ENCODE data around the gene PTK7.
"Not testable (repeated sequence)": the region's sequence is repeated elsewhere in the genome, so short reads cannot be mapped to it uniquely, and the experiment has no call there.

PTK7 gene

GRCh38 chr6:43120101-43120763 is 44.1 kb downstream of the PTK7 start:
- no peak for FAIRE-seq

- FAIRE-seq = no peak
Measured at GRCh38 chr6:43120944-43121913, 45.1 kb downstream of the PTK7 start.

- no peak for FAIRE-seq
Measured at GRCh38 chr6:43122146-43122545, 46.0 kb downstream of the PTK7 start.

- no peak for FAIRE-seq
Measured at GRCh38 chr6:43123461-43124314, 47.6 kb downstream of the PTK7 start.

- FAIRE-seq = no peak
Measured at GRCh38 chr6:43124481-43124880, 48.4 kb downstream of the PTK7 start.

- FAIRE-seq = no peak
Measured at GRCh38 chr6:43125119-43125518, 49.0 kb downstream of the PTK7 start.

- no peak for FAIRE-seq
Measured at GRCh38 chr6:43125555-43125954, 49.4 kb downstream of the PTK7 start.

GRCh38 chr6:43127180-43127579 is 51.1 kb downstream of the PTK7 start:
- FAIRE-seq = no peak

- FAIRE-seq = no peak
Measured at GRCh38 chr6:43127877-43128276, 51.8 kb downstream of the PTK7 start.

- no peak for FAIRE-seq
Measured at GRCh38 chr6:43128926-43129325, 52.8 kb downstream of the PTK7 start.

GRCh38 chr6:43129434-43130194 is 53.5 kb downstream of the PTK7 start:
- FAIRE-seq = no peak

- FAIRE-seq = no peak
Measured at GRCh38 chr6:43130429-43130828, 54.3 kb downstream of the PTK7 start.

GRCh38 chr6:43131379-43131778 is 55.3 kb downstream of the PTK7 start:
- FAIRE-seq = not testable (repeated sequence)

- FAIRE-seq = no peak
Measured at GRCh38 chr6:43138267-43138666, 62.2 kb downstream of the PTK7 start.

- not testable (repeated sequence) for FAIRE-seq
Measured at GRCh38 chr6:43139973-43140372, 63.9 kb downstream of the PTK7 start.

- no peak for FAIRE-seq
Measured at GRCh38 chr6:43141644-43142043, 65.5 kb downstream of the PTK7 start.

- FAIRE-seq = no peak
Measured at GRCh38 chr6:43142101-43142500, 66.0 kb downstream of the PTK7 start.

GRCh38 chr6:43143235-43144128 is 67.4 kb downstream of the PTK7 start:
- FAIRE-seq = no peak

GRCh38 chr6:43144879-43145278 is 68.8 kb downstream of the PTK7 start:
- no peak for FAIRE-seq

GRCh38 chr6:43146261-43146660 is 70.1 kb downstream of the PTK7 start:
- FAIRE-seq = no peak

All from endometrium (tissue), 2 donors.